ENCODE results near the gene AMPD3.

DNA sequence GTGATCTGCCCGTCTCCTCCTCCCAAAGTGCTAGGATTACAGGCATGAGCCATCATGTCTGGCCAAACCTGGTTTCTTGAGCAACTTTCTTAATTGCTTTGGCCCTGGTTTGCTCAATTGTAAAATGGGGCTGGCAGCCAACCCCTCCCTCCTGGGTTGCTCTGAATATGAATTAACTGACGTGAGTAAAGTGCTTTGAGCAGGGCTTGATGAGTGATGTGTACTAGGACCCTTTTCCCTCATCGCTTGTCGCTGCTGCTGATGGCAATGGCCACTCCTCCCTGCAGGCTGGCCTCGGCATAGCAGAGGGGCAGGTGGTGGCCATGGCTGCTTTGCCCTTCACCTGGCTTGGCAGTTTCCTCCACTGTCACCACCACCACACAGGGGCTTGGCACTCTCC lies 44.4 kb downstream of the AMPD3 start:
- TF ChIP-seq POLR2AphosphoS5 (IDR thresholded peaks at IDR 0.05) (no peak), TAF1 (IDR thresholded peaks at IDR 0.05; ENCODE audit: low read depth) (no peak), EP300 (conservative IDR thresholded peaks at IDR 0.05; ENCODE audit: poor library complexity, severe bottlenecking) (no peak), RAD21 (conservative IDR thresholded peaks at IDR 0.05) (no peak), EZH2 (IDR thresholded peaks at IDR 0.05; ENCODE audit: borderline replicate concordance, insufficient read depth, low read length, poor library complexity, severe bottlenecking) (no peak)
- TF ChIP-seq, protein P1, sequence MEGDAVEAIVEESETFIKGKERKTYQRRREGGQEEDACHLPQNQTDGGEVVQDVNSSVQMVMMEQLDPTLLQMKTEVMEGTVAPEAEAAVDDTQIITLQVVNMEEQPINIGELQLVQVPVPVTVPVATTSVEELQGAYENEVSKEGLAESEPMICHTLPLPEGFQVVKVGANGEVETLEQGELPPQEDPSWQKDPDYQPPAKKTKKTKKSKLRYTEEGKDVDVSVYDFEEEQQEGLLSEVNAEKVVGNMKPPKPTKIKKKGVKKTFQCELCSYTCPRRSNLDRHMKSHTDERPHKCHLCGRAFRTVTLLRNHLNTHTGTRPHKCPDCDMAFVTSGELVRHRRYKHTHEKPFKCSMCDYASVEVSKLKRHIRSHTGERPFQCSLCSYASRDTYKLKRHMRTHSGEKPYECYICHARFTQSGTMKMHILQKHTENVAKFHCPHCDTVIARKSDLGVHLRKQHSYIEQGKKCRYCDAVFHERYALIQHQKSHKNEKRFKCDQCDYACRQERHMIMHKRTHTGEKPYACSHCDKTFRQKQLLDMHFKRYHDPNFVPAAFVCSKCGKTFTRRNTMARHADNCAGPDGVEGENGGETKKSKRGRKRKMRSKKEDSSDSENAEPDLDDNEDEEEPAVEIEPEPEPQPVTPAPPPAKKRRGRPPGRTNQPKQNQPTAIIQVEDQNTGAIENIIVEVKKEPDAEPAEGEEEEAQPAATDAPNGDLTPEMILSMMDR (IDR thresholded peaks at IDR 0.05; ENCODE audit: poor library complexity, severe bottlenecking): no peak

Data from neural cell (in vitro differentiated cells).